C1 segment of cervical spinal cord (tissue), 14 donors: ENCODE results near the gene PLA2G4E.

Experiments used
- DNase-seq, 14 donors: peaks; one replicate each; lab custom pipeline; 2025; lab: John Stamatoyannopoulos, UW

PLA2G4E gene

GRCh38 chr15:41936155-41936554 lies 84.7 kb downstream of the PLA2G4E start:
- no peak for DNase-seq

- no peak for DNase-seq
Observed at GRCh38 chr15:41935566-41936020, 85.2 kb downstream of the PLA2G4E start.

GRCh38 chr15:41934843-41935242 lies 86.0 kb downstream of the PLA2G4E start:
- DNase-seq, result no peak

- DNase-seq, result no peak
Observed at GRCh38 chr15:41933771-41934170, 87.1 kb downstream of the PLA2G4E start.

- DNase-seq, result no peak
Observed at GRCh38 chr15:41933326-41933725, 87.5 kb downstream of the PLA2G4E start.

GRCh38 chr15:41932511-41933289 lies 88.1 kb downstream of the PLA2G4E start:
- no peak for DNase-seq

GRCh38 chr15:41932101-41932500 lies 88.7 kb downstream of the PLA2G4E start:
- no peak for DNase-seq
